Suppressor macrophage treated with lipopolysaccharide for 4 hours (primary cell): ENCODE results near the gene DIPK1B.
"Not testable (repeated sequence)": the region's sequence is repeated elsewhere in the genome, so short reads cannot be mapped to it uniquely, and the experiment has no call there.

Experiments used
- DNase-seq: peaks from one replicate; pipeline ENCODE4 v3.0.0-alpha.2; 2020

The DIPK1B gene

GRCh38 chr9:136700304-136700703, 12.1 kb upstream of the DIPK1B start:
- DNase-seq = no peak

GRCh38 chr9:136700959-136701667, 11.3 kb upstream of the DIPK1B start:
- peak; percentile 61 for DNase-seq

- DNase-seq = no peak
Observed at GRCh38 chr9:136701668-136702053, 10.7 kb upstream of the DIPK1B start.

GRCh38 chr9:136703276-136703860, 9.0 kb upstream of the DIPK1B start:
- peak; percentile 53 for DNase-seq

GRCh38 chr9:136704741-136705140, 7.6 kb upstream of the DIPK1B start:
- not testable (repeated sequence) for DNase-seq

- peak; percentile 57 for DNase-seq
Observed at GRCh38 chr9:136705564-136705963, 6.8 kb upstream of the DIPK1B start.

GRCh38 chr9:136707011-136707410, 5.4 kb upstream of the DIPK1B start:
- DNase-seq = no peak

- no peak for DNase-seq
Observed at GRCh38 chr9:136707849-136708517, 4.4 kb upstream of the DIPK1B start.

- DNase-seq = no peak
Observed at GRCh38 chr9:136709454-136710109, 2.8 kb upstream of the DIPK1B start.

- no peak for DNase-seq
Observed at GRCh38 chr9:136710543-136710942, 1.8 kb upstream of the DIPK1B start.

GRCh38 chr9:136711219-136711648, 1.1 kb upstream of the DIPK1B start:
- not testable (repeated sequence) for DNase-seq

GRCh38 chr9:136712690-136713544, 545 bp downstream of the DIPK1B start:
- no peak for DNase-seq

- no peak for DNase-seq
Observed at GRCh38 chr9:136713550-136713949, 1.2 kb downstream of the DIPK1B start.

GRCh38 chr9:136714096-136714892, 1.9 kb downstream of the DIPK1B start:
- DNase-seq = no peak

GRCh38 chr9:136714893-136715274, 2.5 kb downstream of the DIPK1B start:
- no peak for DNase-seq

- no peak for DNase-seq
Observed at GRCh38 chr9:136717399-136717798, 5.0 kb downstream of the DIPK1B start.

GRCh38 chr9:136718345-136719194, 6.2 kb downstream of the DIPK1B start:
- no peak for DNase-seq

GRCh38 chr9:136719195-136719880, 7.0 kb downstream of the DIPK1B start:
- DNase-seq = peak; percentile 72

- DNase-seq = no peak
Observed at GRCh38 chr9:136720251-136720897, 8.0 kb downstream of the DIPK1B start.

GRCh38 chr9:136720898-136721338, 8.5 kb downstream of the DIPK1B start:
- DNase-seq = no peak
